ENCODE measurements around the gene LRP3.

LRP3 gene

GRCh38 chr19:33204136-33204973, 10.2 kb downstream of the LRP3 start:
- TF ChIP-seq CTCF (IDR thresholded peaks at IDR 0.05; ENCODE audit: low read depth, low read length, poor library complexity, severe bottlenecking) = no peak
- no peak for TF ChIP-seq EZH2phosphoT487 (IDR thresholded peaks at IDR 0.05; ENCODE audit: borderline replicate concordance, low read length)
- no peak overlapping the region for H3K4me2 ChIP-seq (ENCODE audit: low read length)
- H3K27ac ChIP-seq (ENCODE audit: low read depth, low read length) = no peak overlapping the region
- H3K36me3 ChIP-seq (ENCODE audit: control insufficient read depth, low read length) = no peaks in the 10 kb centered on the region
- H3F3A ChIP-seq (ENCODE audit: control insufficient read depth, insufficient read depth) = no peaks in the 10 kb centered on the region
- no peaks in the 10 kb centered on the region for H3K79me2 ChIP-seq (ENCODE audit: control insufficient read depth, low read length)
- no peaks in the 10 kb centered on the region for H3K9me3 ChIP-seq (ENCODE audit: control insufficient read depth, insufficient read depth, low read length)
- no peak overlapping the region for H3K4me3 ChIP-seq (ENCODE audit: low read length)
- H3K9me2 ChIP-seq (replicated peaks; ENCODE audit: control insufficient read depth, low read length) = no peaks in the 10 kb centered on the region
- no peaks in the 10 kb centered on the region for H3K4me1 ChIP-seq (ENCODE audit: control insufficient read depth, low read length)
- no peaks in the 10 kb centered on the region for H4K20me1 ChIP-seq (ENCODE audit: control insufficient read depth, insufficient read depth, low read depth, low read length)
- no peaks in the 10 kb centered on the region for H3K27me3 ChIP-seq (ENCODE audit: control insufficient read depth, low read length)

GRCh38 chr19:33205110-33205509, 11.0 kb downstream of the LRP3 start:
- no peak for TF ChIP-seq CTCF (IDR thresholded peaks at IDR 0.05; ENCODE audit: low read depth, low read length, poor library complexity, severe bottlenecking)
- TF ChIP-seq EZH2phosphoT487 (IDR thresholded peaks at IDR 0.05; ENCODE audit: borderline replicate concordance, low read length) = no peak
- Histone ChIP-seq H3K4me3 (ENCODE audit: low read length) (no peak overlapping the region), H3K9me3 (ENCODE audit: control insufficient read depth, insufficient read depth, low read length) (no peaks in the 10 kb centered on the region), H3K36me3 (ENCODE audit: control insufficient read depth, low read length) (no peaks in the 10 kb centered on the region), H3K27me3 (ENCODE audit: control insufficient read depth, low read length) (no peaks in the 10 kb centered on the region), H3K79me2 (ENCODE audit: control insufficient read depth, low read length) (no peaks in the 10 kb centered on the region), H3F3A (ENCODE audit: control insufficient read depth, insufficient read depth) (no peaks in the 10 kb centered on the region), H3K4me1 (ENCODE audit: control insufficient read depth, low read length) (no peaks in the 10 kb centered on the region), H3K9me2 (replicated peaks; ENCODE audit: control insufficient read depth, low read length) (no peaks in the 10 kb centered on the region), H3K27ac (ENCODE audit: low read depth, low read length) (no peak overlapping the region), H4K20me1 (ENCODE audit: control insufficient read depth, insufficient read depth, low read depth, low read length) (no peaks in the 10 kb centered on the region), H3K4me2 (ENCODE audit: low read length) (no peak overlapping the region)

GRCh38 chr19:33205531-33206260, 11.6 kb downstream of the LRP3 start:
- no peaks in the 10 kb centered on the region for H3F3A ChIP-seq (ENCODE audit: control insufficient read depth, insufficient read depth)
- no peaks in the 10 kb centered on the region for H3K9me3 ChIP-seq (ENCODE audit: control insufficient read depth, insufficient read depth, low read length)
- TF ChIP-seq CTCF (IDR thresholded peaks at IDR 0.05; ENCODE audit: low read depth, low read length, poor library complexity, severe bottlenecking) = no peak
- TF ChIP-seq EZH2phosphoT487 (IDR thresholded peaks at IDR 0.05; ENCODE audit: borderline replicate concordance, low read length) = no peak
- no peaks in the 10 kb centered on the region for H3K36me3 ChIP-seq (ENCODE audit: control insufficient read depth, low read length)
- no peak overlapping the region for H3K27ac ChIP-seq (ENCODE audit: low read depth, low read length)
- H3K9me2 ChIP-seq (replicated peaks; ENCODE audit: control insufficient read depth, low read length) = no peaks in the 10 kb centered on the region
- H4K20me1 ChIP-seq (ENCODE audit: control insufficient read depth, insufficient read depth, low read depth, low read length) = no peaks in the 10 kb centered on the region
- no peak overlapping the region for H3K4me3 ChIP-seq (ENCODE audit: low read length)
- H3K79me2 ChIP-seq (ENCODE audit: control insufficient read depth, low read length) = no peaks in the 10 kb centered on the region
- no peaks in the 10 kb centered on the region for H3K4me1 ChIP-seq (ENCODE audit: control insufficient read depth, low read length)
- H3K27me3 ChIP-seq (ENCODE audit: control insufficient read depth, low read length) = no peaks in the 10 kb centered on the region
- H3K4me2 ChIP-seq (ENCODE audit: low read length) = no peak overlapping the region

Data from DOHH2 (cell line).